BLaER1 treated with 17β-estradiol and CSF1 and Interleukin-3, amounts not matched to agents 10 nM and 100 nM (cell line): Measurements from ENCODE around the gene YPEL4.

Source experiments
- H3K27ac ChIP-seq, 11 experiments: shearing (Covaris generic); formaldehyde crosslinking; 2 replicates each; pipeline ENCODE4 v1.8.1; 2022
- H3K27me3 ChIP-seq, 11 experiments: shearing (Covaris generic); formaldehyde crosslinking; 2 replicates each; pipeline ENCODE4 v1.8.1; 2022
- H3K36me3 ChIP-seq, 11 experiments: shearing (Covaris generic); formaldehyde crosslinking; 2 replicates each; pipeline ENCODE4 v1.8.1; 2022
- H3K4me1 ChIP-seq, 10 experiments: shearing (Covaris generic); formaldehyde crosslinking; 2 replicates each; pipeline ENCODE4 v1.8.1; 2022
- H3K4me2 ChIP-seq, 11 experiments: shearing (Covaris generic); formaldehyde crosslinking; 2 replicates each; pipeline ENCODE4 v1.8.1; 2022
- H3K4me3 ChIP-seq, 10 experiments: shearing (Covaris generic); formaldehyde crosslinking; 2 replicates each; pipeline ENCODE4 v1.8.1; 2022
- H3K9ac ChIP-seq, 11 experiments: shearing (Covaris generic); formaldehyde crosslinking; 2 replicates each; pipeline ENCODE4 v1.8.1; 2022
- H3K9me3 ChIP-seq, 11 experiments: shearing (Covaris generic); formaldehyde crosslinking; replicated peaks in 1 of 11; 2 replicates each; pipeline ENCODE4 v1.8.1; 2022
- H4K20me1 ChIP-seq, 11 experiments: shearing (Covaris generic); formaldehyde crosslinking; 2 replicates each; pipeline ENCODE4 v1.8.1; 2022
- Cebpa-rat ChIP-seq, 11 experiments: shearing (Covaris generic); IDR thresholded peaks; 2 replicates each; pipeline ENCODE4 v1.8.1; 2022

The YPEL4 gene

DNA sequence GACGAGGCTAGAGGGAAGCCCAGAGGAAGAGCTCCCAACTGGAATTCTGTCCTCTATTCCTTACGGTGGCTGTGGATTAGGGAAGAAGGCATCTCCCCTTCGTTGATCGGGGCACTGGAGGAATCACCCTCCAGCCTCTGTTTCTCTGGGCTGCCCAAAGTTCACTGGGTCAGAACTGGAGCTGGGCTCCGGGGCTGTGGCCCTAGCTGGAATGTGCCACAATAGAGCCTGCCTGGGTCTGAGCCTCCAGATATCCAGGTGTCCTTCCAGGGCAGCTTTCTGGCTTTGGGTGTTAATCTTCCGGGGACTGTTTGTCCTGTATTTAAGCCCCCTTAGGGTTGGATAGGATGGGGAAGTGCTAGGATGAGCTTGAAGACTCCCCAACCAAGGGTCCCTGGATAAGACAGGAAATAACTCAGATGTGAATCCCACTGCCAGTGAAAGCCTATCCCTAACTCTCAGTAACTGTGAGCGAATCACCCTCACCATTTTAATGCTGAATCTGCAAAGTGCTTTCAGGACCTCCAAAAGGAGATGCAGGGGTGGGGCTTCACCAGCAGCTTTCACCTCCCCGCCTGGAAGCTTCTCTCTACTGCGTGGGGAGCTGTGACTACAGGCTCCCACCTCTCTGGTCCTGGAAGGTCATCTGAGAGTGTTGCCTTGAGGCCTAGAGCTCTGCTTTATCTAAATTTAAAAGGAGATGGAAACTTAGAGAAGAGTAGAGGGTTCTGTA is 9.5 kb downstream of the YPEL4 start:
- Histone ChIP-seq H3K9me3 (no peaks in the 10 kb centered on the region), H3K9ac (peak overlapping the region in 10 of 11 experiments; percentile 78 to 91 (median 86); a peak in 19 of 22 replicates), H3K4me1 (peaks cover 51 to 79% (median 69%) of the 10 kb centered on the region in 10 experiments), H4K20me1 (peaks cover 0 to 15% (median 3%) of the 10 kb centered on the region in 11 experiments; a peak in 7 of 22 replicates), H3K4me3 (peak overlapping the region in 9 of 10 experiments; percentile 72 to 86 (median 81); a peak in 16 of 20 replicates), H3K36me3 (no peaks in the 10 kb centered on the region), H3K4me2 (peak overlapping the region; percentile 83 to 98 (median 93)), H3K27me3 (peaks cover 3 to 9% (median 4%) of the 10 kb centered on the region in 11 experiments), H3K27ac (peak overlapping the region; percentile 26 to 88 (median 82); a peak in 20 of 22 replicates)
- TF ChIP-seq Cebpa-rat (IDR thresholded peaks at IDR 0.05), result no peak

- Histone ChIP-seq H3K27ac (peak overlapping the region; percentile 26 to 88 (median 82); a peak in 20 of 22 replicates), H3K4me1 (peaks cover 49 to 73% (median 67%) of the 10 kb centered on the region in 10 experiments), H3K36me3 (no peaks in the 10 kb centered on the region), H3K4me2 (peak overlapping the region; percentile 83 to 98 (median 93)), H3K9ac (peak overlapping the region; percentile 69 to 91 (median 85); a peak in 21 of 22 replicates), H3K9me3 (no peaks in the 10 kb centered on the region), H4K20me1 (peaks cover 0 to 11% (median 0%) of the 10 kb centered on the region in 11 experiments; a peak in 3 of 22 replicates), H3K27me3 (peaks cover 0 to 5% (median 0%) of the 10 kb centered on the region in 11 experiments; a peak in 2 of 22 replicates), H3K4me3 (peak overlapping the region; percentile 63 to 86 (median 81))
- no peak for TF ChIP-seq Cebpa-rat (IDR thresholded peaks at IDR 0.05)
These were observed 10.2 kb downstream of the YPEL4 start for GRCh38 chr11:57639321-57640067.

- Histone ChIP-seq H3K9me3 (no peaks in the 10 kb centered on the region), H3K9ac (peak overlapping the region; percentile 69 to 91 (median 85)), H3K4me3 (peak overlapping the region; percentile 63 to 86 (median 81)), H4K20me1 (peaks cover 0 to 11% (median 0%) of the 10 kb centered on the region in 11 experiments; a peak in 3 of 22 replicates), H3K27me3 (peaks cover 0 to 5% (median 0%) of the 10 kb centered on the region in 11 experiments; a peak in 1 of 22 replicates), H3K4me2 (peak overlapping the region; percentile 83 to 98 (median 93)), H3K36me3 (no peaks in the 10 kb centered on the region), H3K27ac (peak overlapping the region in 10 of 11 experiments; percentile 53 to 88 (median 82); a peak in 20 of 22 replicates), H3K4me1 (peaks cover 47 to 67% (median 62%) of the 10 kb centered on the region in 10 experiments)
- TF ChIP-seq Cebpa-rat (IDR thresholded peaks at IDR 0.05), result no peak
These were observed 10.8 kb downstream of the YPEL4 start for GRCh38 chr11:57638811-57639320.

- Histone ChIP-seq H3K4me2 (peak overlapping the region; percentile 83 to 98 (median 93)), H3K27ac (peak overlapping the region in 10 of 11 experiments; percentile 24 to 88 (median 82); a peak in 19 of 22 replicates)
These were observed 11.5 kb downstream of the YPEL4 start for GRCh38 chr11:57638005-57638781.

GRCh38 chr11:57637626-57638004 is 12.1 kb downstream of the YPEL4 start:
- peak overlapping the region; percentile 69 to 91 (median 85); a peak in 19 of 22 replicates for H3K9ac ChIP-seq
- peaks cover 0 to 5% (median 0%) of the 10 kb centered on the region in 11 experiments; a peak in 1 of 22 replicates for H3K27me3 ChIP-seq
- peak overlapping the region in 9 of 11 experiments; percentile 69 to 88 (median 83); a peak in 15 of 22 replicates for H3K27ac ChIP-seq
- H4K20me1 ChIP-seq, result peaks cover 0 to 11% (median 0%) of the 10 kb centered on the region in 11 experiments; a peak in 3 of 22 replicates
- H3K4me2 ChIP-seq, result peak overlapping the region; percentile 83 to 98 (median 93)
- peak overlapping the region; percentile 63 to 86 (median 81) for H3K4me3 ChIP-seq
- H3K4me1 ChIP-seq, result peaks cover 45 to 54% (median 50%) of the 10 kb centered on the region in 10 experiments
- TF ChIP-seq Cebpa-rat (IDR thresholded peaks at IDR 0.05), result no peak
- H3K9me3 ChIP-seq, result no peaks in the 10 kb centered on the region
- no peaks in the 10 kb centered on the region for H3K36me3 ChIP-seq

More at GRCh38 chr11:57638005-57638781, 11.5 kb downstream of the YPEL4 start:
- Histone ChIP-seq H3K36me3 (no peaks in the 10 kb centered on the region), H3K27me3 (peaks cover 0 to 5% (median 0%) of the 10 kb centered on the region in 11 experiments; a peak in 1 of 22 replicates), H3K9me3 (no peaks in the 10 kb centered on the region), H3K4me1 (peaks cover 47 to 60% (median 55%) of the 10 kb centered on the region in 10 experiments), H4K20me1 (peaks cover 0 to 11% (median 0%) of the 10 kb centered on the region in 11 experiments; a peak in 3 of 22 replicates), H3K9ac (peak overlapping the region; percentile 69 to 91 (median 85)), H3K4me3 (peak overlapping the region; percentile 63 to 86 (median 81))
- TF ChIP-seq Cebpa-rat (IDR thresholded peaks at IDR 0.05), result no peak

DNA sequence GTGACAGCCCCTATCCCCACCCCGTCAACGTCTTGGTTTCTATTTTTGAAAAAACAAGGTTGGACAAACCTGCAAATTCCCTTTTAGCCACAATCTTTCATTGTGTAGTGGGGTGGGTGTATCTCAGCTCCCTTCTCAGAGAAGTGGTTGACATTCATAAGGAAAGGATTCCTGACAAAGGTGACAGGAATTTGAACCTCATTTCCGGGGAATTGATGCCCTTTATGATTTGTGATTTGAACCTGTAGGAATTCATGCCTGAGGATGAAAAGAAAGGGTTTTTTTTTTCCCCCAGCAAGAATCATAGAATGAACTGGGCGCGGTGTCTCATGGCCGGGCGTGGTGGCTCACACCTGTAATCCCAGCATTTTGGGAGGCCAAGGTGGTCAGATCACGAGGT is 14.5 kb downstream of the YPEL4 start:
- no peak overlapping the region for H3K4me2 ChIP-seq
- TF ChIP-seq Cebpa-rat (IDR thresholded peaks at IDR 0.05), result no peak
- no peak overlapping the region for H3K4me3 ChIP-seq
- no peak overlapping the region for H3K27ac ChIP-seq
- H3K9ac ChIP-seq, result no peak overlapping the region
- H4K20me1 ChIP-seq, result no peaks in the 10 kb centered on the region
- H3K27me3 ChIP-seq, result peaks cover 0 to 5% (median 0%) of the 10 kb centered on the region in 11 experiments; a peak in 1 of 22 replicates
- peaks cover 22 to 31% (median 26%) of the 10 kb centered on the region in 10 experiments for H3K4me1 ChIP-seq
- no peaks in the 10 kb centered on the region for H3K9me3 ChIP-seq
- no peaks in the 10 kb centered on the region for H3K36me3 ChIP-seq

- Histone ChIP-seq H3K27ac (no peak overlapping the region), H4K20me1 (no peaks in the 10 kb centered on the region), H3K36me3 (no peaks in the 10 kb centered on the region), H3K4me3 (no peak overlapping the region), H3K27me3 (peaks cover 0 to 5% (median 0%) of the 10 kb centered on the region in 11 experiments; a peak in 1 of 22 replicates), H3K9ac (no peak overlapping the region), H3K9me3 (no peaks in the 10 kb centered on the region), H3K4me1 (peaks cover 13 to 24% (median 19%) of the 10 kb centered on the region in 10 experiments), H3K4me2 (no peak overlapping the region)
- no peak for TF ChIP-seq Cebpa-rat (IDR thresholded peaks at IDR 0.05)
These were observed 15.4 kb downstream of the YPEL4 start for GRCh38 chr11:57634311-57634710.
